HG03460 (cell line): ENCODE results near the gene ADH1A.
"Not testable (repeated sequence)": the region's sequence is repeated elsewhere in the genome, so short reads cannot be mapped to it uniquely, and the experiment has no call there.

Experiments used
- ATAC-seq: cut with Tn5 transposase; IDR thresholded peaks from one replicate; pipeline ENCODE4 v1.9.1; 2021; ENCODE audit not compliant: unreplicated experiment

The ADH1A gene

GRCh38 chr4:99282731-99283130 lies 8.1 kb downstream of the ADH1A start:
- ATAC-seq, result no peak

- no peak for ATAC-seq
Observed at GRCh38 chr4:99281261-99281660, 9.5 kb downstream of the ADH1A start.

DNA sequence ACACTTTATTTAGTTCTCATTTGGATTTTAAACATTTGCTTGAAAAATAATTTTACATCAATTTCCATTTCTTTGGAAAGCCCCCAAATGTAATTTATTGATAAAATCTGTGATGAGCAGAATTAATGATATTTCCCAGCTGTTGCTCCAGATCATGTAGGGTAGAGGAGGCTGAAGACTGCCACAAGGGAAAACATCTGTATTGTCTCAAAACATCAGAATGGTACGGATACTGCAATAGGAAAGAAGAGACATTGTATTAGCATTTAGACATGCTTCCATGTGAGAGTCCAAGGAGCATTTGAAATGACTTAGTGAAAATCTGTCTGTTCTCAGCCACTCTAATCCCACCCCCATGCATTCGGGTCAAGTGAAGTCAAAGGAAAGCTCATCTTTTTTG lies 14.4 kb downstream of the ADH1A start:
- ATAC-seq, result no peak

DNA sequence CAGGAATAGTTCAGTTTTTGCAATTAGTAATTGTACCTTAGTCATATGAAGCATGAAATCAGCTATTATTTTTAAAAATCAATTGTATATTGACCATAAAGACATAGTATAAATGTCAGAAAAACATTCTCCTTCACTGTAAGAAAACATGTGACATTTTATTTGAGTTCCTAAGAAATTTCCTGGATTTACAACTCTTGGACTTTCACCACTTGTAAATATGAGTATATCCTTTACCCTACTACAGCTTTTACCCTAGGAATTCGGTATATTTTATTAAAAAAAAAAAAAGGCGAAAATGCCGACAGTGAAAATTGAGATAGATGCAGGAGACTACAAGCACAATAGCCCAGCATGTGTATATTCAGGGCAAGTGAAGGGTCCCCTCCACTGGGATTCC lies 14.9 kb downstream of the ADH1A start:
- ATAC-seq, result no peak

DNA sequence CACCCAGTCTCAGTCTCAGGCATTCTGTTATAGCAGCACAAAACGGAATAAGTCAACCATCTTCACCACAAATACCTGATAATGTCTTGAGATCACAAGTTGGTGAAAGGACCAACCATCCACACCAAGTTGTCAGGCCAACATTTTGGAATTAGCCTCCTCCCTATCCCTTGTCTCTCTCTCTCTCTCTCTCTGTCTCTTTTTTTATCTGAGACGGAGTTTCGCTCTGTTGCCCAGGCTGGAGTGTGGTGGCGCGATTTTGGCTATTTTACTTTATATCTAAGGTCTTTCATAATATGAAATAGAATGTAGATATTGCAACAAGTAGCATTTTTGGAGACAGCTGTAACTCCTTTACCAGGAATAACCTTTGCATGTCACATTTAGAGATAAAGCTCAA lies 15.7 kb downstream of the ADH1A start:
- ATAC-seq, result no peak

DNA sequence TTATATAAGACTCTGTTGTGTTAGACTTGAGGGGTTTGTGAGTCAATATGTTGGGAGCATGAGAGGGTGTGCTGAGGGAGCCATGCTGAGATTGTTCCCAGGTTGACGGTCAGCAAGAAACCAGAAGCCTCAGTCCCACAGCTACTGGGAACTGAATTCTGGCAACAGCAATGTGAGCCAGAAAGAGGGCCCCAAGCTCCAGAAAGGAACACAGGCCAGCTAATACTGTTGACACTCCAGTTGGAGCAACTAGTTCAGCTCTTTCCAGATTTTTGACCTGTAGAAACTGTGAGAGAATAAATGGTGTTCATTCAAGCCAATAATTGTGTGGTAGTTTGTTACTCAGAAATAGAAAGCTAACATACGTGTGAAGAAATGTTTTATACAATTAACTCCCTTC lies 17.1 kb downstream of the ADH1A start:
- ATAC-seq, result no peak

GRCh38 chr4:99264927-99265326 lies 25.9 kb downstream of the ADH1A start:
- ATAC-seq, result no peak

DNA sequence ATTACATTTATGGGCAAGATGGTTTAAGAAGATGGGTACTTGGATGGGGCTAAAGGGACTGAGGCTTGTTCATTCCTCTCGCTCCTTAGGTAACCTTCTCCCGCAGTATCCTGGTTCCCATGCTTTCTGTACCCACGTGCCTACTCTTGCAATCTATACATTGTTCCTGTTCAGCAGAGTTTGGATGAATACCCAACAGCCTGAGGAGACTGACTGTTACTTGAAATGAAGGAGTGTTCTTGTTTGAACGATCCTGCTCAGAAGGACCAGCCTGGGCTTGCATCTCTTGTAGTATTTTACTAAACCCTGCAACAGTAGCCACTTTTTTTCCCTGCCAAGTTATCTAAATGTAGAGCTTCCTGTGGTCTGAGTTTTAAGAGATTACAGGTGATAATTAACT lies 38.0 kb downstream of the ADH1A start:
- no peak for ATAC-seq

- ATAC-seq, result no peak
Observed at GRCh38 chr4:99248714-99249113, 42.1 kb downstream of the ADH1A start.

DNA sequence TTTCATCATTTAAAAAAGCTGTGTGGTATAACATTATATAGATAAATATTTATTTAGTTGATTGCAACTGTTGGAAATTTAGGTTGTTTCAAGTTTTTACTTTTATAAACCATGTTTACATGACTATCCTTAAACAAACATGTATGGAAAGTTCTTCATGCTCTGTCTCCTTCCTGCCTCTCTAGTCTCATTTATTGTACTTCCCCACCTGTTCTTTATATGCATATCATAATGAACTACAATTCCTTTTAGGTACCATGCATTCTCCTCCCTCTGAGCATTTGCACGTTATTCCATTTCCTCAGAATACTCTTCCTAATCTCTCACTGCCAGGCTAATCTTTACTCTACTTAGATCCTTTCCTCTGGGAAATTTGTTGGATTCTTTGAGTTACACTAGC lies 54.8 kb downstream of the ADH1A start:
- no peak for ATAC-seq

DNA sequence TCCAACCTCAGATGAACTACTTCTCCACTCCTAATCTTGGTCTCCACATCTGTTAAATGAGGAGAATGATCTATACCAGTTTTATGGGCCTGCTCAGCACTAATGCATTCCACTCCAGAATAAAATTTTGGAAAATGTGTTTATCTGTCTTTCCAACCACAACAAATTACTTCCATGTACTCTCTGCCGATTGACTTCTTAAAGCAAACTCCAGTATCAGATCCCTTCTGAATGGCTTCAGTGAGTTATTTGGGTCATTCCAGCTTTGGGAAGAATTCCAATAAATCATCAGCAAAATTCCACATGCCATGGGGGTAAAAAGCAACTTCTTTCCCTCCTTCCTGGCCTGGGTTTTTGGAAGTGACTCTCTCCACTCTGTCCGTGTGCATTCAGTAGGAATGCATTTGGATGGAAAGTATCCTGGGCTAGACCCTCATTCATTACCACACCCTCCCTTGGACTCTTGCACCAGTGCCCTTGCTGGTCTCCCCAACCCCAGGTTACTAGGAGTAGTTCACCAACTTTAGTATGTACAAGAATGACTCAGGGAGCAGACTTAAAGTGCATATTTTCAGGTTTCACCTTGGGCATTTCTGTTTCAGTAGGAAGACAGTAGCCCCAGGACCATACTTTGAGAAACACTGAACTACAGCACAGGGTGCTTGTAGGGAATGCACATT lies 56.3 kb downstream of the ADH1A start:
- no peak for ATAC-seq

DNA sequence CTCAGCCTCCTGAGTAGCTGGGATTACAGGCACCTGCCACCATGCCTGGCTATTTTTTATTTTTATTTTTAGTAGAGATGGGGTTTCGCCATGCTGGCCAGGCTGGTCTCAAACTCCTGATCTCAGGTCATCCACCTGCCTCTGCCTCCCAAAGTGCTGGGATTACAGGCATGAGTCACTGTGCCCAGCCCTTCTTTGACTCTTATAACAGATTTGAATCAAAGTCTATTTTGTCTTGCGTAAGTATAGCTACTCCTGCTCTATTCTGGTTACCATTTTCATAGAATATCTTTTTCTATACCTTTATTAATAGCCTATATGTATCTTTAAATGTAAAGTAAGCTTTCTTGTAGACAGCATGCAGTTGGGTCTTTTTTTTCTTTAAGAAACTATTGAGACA lies 57.4 kb downstream of the ADH1A start:
- ATAC-seq, result not testable (repeated sequence)

DNA sequence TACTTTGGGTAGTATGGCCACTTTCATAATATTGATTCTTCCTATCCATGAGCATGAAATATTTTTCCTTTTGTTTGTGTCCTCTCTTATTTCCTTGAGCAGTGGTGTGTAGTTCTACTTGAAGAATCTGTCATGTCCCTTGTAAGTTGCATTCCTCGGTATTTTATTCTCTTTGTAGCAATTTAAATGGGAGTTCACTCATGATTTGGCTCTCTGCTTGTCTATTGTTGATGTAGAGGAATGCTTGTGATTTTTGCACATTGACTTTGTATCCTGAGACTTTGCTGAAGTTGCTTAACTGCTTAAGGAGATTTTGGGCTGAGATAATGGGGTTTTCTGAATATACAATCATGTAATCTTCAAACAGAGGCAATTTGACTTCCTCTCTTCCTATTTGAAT lies 62.1 kb downstream of the ADH1A start:
- not testable (repeated sequence) for ATAC-seq

DNA sequence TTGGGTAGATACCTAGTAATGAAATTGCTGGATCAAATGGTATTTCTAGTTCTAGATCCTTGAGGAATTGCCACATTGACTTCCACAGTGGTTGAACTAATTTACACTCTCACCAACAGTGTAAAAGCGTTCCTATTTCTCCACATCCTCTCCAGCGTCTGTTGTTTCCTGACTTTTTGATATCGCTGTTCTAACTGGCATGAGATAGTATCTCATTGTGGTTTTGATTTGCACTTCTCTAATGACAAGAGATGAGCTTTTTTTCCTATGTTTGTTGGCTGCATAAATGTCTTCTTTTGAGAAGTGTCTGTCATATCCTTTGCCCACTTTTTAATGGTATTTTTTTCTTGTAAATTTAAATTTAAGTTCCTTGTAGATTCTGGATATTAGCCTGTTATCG lies 63.1 kb downstream of the ADH1A start:
- not testable (repeated sequence) for ATAC-seq
